Cardiac fibroblast (primary cell): ENCODE measurements around the gene BRSK1.

ENCODE experiments used
- DNase-seq, 2 donors: peaks; one replicate each; pipeline versions ENCODE4 v3.0.0 to v3.0.0-alpha.2; 2010; ENCODE audit warnings: low read depth in 2 of 2
- H3K4me3 ChIP-seq, 2 donors: replicated peaks in 1 of 2; 1 replicate in 1 of 2; 2 replicates in 1 of 2; pipeline ENCODE4 v1.5.1; 2011; ENCODE audit warnings: low read depth in 2 of 2, low read length in 2 of 2, mild to moderate bottlenecking in 2 of 2, moderate library complexity in 1 of 2
- TF ChIP-seq, protein P1 (sequence below): IDR thresholded peaks from one replicate; pipeline ENCODE4 v1.5.1; 2011; ENCODE audit warnings: low read depth, mild to moderate bottlenecking, low read length, inconsistent platforms

Gene BRSK1

DNA sequence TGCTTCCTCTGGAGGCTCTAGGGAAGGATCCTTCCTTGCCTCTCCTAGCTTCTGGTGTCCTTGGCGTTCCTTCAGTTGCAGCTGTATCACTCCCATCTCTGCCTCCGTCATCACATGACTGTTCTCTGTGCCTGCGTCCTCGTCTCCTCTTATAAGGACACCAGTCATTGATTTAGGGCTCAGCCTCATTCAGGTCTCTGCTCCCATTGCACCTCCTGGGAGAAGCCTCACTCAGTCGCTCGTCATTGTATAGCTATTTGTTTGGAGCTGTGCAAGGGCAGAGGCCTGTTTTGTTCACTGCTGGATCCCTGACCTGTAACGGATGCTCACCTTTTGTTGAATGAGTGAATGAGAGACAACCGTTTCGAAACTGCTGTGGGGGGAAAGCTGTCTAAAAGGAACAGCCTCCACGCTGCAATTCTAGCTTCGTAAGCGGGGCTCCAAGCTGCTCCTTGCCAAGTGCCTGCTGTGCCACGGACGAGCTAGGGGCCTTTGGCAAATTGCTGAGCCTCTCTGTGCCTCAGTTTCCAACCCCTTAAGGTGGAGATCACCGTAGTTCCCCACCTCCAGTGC lies 17.2 kb downstream of the BRSK1 start:
- TF ChIP-seq, protein P1, sequence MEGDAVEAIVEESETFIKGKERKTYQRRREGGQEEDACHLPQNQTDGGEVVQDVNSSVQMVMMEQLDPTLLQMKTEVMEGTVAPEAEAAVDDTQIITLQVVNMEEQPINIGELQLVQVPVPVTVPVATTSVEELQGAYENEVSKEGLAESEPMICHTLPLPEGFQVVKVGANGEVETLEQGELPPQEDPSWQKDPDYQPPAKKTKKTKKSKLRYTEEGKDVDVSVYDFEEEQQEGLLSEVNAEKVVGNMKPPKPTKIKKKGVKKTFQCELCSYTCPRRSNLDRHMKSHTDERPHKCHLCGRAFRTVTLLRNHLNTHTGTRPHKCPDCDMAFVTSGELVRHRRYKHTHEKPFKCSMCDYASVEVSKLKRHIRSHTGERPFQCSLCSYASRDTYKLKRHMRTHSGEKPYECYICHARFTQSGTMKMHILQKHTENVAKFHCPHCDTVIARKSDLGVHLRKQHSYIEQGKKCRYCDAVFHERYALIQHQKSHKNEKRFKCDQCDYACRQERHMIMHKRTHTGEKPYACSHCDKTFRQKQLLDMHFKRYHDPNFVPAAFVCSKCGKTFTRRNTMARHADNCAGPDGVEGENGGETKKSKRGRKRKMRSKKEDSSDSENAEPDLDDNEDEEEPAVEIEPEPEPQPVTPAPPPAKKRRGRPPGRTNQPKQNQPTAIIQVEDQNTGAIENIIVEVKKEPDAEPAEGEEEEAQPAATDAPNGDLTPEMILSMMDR: no peak
- DNase-seq: no peak
- no peak overlapping the region for H3K4me3 ChIP-seq

DNA sequence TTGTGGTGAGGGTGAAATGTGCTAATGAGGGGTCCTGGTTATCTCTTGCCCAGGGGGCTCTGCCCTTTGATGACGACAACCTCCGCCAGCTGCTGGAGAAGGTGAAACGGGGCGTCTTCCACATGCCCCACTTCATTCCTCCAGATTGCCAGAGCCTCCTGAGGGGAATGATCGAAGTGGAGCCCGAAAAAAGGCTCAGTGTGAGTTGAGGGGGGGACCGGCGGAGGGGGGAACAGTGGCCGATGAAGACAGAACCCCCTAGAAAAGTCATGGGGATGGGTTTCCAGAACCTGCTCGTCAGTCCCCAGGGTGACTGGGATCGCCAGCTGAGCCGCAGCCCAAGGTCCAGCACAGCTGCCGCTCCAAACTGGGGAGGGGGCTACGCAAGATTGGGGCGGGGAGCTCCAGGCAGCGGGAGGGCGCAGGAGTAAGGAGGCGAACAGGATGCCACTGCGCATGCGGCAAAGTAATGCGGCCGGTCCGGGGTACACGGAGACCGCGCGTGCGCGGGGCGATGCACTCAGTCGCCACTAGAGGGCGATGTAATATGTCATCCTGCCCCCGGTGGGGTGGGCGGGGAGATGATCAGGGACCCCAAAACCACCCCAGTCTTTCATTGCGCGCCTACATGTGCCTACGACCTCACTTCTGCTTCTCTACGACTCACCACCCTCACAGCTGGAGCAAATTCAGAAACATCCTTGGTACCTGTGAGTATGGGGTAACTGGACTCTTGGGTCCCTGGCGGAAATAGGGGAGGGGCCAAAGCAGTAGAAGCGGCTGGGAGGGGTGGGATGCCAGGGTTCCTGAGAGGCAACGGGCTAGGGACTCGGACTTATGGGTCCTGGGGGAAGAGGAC lies 17.9 kb downstream of the BRSK1 start:
- peak overlapping the region; percentile 42 to 48 for H3K4me3 ChIP-seq
- DNase-seq: peak; percentile 76 to 77
- TF ChIP-seq, protein P1: peak; percentile 88

DNA sequence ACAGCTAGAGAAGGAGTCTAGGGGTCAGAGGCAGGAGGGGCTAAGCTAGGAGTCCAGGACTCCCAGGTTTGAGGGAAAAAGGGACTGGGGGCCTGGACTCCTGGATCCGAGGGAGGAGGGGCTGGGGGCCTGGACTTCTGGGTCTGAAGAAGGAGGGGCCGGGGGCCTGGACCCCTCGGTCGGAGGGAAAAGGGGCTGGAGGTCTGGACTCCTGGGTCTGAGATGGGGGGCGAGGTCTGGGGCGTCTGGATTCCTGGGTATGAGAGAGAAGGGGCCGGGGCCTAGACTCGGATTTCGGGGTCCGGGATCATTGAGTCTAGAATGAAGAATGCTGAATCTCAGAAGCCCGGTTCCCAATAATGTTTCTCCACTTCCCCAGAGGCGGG lies 18.5 kb downstream of the BRSK1 start:
- H3K4me3 ChIP-seq: peak overlapping the region in 1 of 2 donors; percentile 48
- TF ChIP-seq, protein P1: no peak
- no peak for DNase-seq

DNA sequence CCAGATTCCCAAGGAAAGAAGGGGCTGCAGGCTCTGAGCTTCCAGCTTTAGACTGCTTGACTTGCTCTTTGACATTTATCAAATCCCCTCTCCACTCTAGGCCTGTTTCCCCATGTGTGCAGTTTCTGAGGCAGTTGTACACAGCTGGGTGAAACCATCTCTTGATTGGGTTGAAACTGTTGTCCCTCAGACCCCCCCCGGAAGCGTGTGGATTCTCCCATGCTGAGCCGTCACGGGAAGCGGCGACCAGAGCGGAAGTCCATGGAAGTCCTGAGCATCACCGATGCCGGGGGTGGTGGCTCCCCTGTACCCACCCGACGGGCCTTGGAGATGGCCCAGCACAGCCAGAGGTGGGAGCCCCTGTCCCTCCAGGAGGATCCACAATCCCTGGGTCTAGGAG lies 19.7 kb downstream of the BRSK1 start:
- TF ChIP-seq, protein P1: no peak
- DNase-seq: no peak
- no peak overlapping the region for H3K4me3 ChIP-seq

DNA sequence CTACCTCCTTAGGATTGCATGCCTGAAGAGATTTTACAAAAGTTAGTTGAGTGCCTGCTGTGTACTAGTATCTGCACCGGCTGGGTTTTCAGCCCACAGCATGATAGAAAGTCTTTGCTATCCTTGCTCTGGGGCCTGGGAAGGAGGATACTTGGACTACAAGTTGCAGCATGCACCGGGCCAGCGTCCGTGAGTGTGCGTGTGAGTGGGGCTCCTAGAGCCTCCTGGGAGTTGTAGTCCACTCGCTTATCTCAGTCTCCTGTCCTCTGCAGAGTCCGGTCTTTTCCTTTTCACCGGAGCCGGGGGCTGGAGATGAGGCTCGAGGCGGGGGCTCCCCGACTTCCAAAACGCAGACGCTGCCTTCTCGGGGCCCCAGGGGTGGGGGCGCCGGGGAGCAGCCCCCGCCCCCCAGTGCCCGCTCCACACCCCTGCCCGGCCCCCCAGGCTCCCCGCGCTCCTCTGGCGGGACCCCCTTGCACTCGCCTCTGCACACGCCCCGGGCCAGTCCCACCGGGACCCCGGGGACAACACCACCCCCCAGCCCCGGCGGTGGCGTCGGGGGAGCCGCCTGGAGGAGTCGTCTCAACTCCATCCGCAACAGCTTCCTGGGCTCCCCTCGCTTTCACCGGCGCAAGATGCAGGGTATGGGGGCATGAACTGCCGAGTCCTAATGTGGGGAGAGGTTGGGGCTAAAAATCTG lies 20.6 kb downstream of the BRSK1 start:
- H3K4me3 ChIP-seq: no peak overlapping the region
- TF ChIP-seq, protein P1: no peak
- peak; percentile 27 to 59 for DNase-seq

DNA sequence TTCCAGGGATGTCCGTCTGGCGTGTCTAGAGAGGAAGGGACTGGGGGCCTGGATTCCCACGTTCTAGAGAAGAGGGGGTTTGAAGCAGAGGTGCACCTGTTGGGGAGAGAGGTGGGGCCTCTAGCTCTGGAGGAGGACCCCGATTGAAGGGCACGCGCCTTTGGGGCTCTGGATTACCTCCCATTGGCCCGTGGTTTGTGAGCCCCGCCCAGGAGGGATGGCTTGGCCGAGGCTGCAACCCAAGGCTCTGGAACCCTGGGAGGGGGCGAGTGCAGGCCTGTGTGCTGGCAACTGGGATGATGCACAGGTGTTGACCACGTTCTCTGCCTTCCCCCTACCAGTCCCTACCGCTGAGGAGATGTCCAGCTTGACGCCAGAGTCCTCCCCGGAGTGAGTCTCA lies 21.2 kb downstream of the BRSK1 start:
- TF ChIP-seq, protein P1: no peak
- DNase-seq: no peak
- no peak overlapping the region for H3K4me3 ChIP-seq
